Nephron (organoid): Measurements from ENCODE around the gene C3.
A peak's percentile ranks its signal among the peaks of the same experiment; 100 is the strongest.

Source experiments
- H3K27ac Mint-ChIP-seq, 3 experiments: 2 replicates each; pipeline ENCODE4 v1.8.0; 2020; ENCODE audit warnings: mixed read lengths in 3 of 3, mild to moderate bottlenecking in 2 of 3, moderate library complexity in 1 of 3
- H3K27me3 Mint-ChIP-seq: 2 replicates; pipeline ENCODE4 v1.8.0; 2021; ENCODE audit warnings: low read depth, mild to moderate bottlenecking, moderate library complexity, mixed read lengths
- H3K36me3 Mint-ChIP-seq: 2 replicates; pipeline ENCODE4 v1.8.0; 2020; ENCODE audit warnings: low read depth, mixed read lengths
- H3K4me1 Mint-ChIP-seq: 2 replicates; pipeline ENCODE4 v1.8.0; 2020; ENCODE audit warnings: mixed read lengths
- H3K4me3 Mint-ChIP-seq, 3 experiments: 2 replicates each; pipeline ENCODE4 v1.8.0; 2020; ENCODE audit warnings: mild to moderate bottlenecking in 3 of 3, mixed read lengths in 3 of 3, moderate library complexity in 2 of 3
- H3K9me3 Mint-ChIP-seq: 2 replicates; pipeline ENCODE4 v1.8.0; 2020; ENCODE audit warnings: mixed read lengths
- TF ChIP-seq, protein P1 (sequence below), 3 experiments: fragments of 200-600 bp; sonication (generic); IDR thresholded peaks; one replicate each; pipeline ENCODE4 v1.5.0; 2021; ENCODE audit warnings: antibody characterized with exemption in 3 of 3; ENCODE audit not compliant: unreplicated experiment in 3 of 3

Gene C3

DNA sequence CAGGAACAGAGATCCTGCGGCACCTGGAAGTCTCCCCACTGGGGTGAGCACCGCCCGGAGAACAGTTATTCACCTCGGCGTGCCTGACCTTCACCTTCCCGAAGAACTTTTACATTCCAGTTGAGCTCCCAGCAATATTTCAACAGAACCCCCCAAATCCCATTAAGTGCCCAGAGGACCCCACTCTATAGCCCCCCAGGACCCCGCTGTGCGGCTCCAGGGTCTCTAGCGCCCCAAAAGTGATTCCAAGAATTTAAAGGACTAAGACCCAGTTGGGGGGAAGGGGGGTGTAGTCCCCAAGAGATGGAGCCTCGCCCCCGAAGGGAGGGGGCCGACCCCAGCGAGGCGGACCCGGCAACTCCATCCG is 16.4 kb upstream of the C3 start:
- no peaks in the 10 kb centered on the region for H3K9me3 Mint-ChIP-seq
- peak overlapping the region; percentile 98 to 99 (median 99) for H3K4me3 Mint-ChIP-seq
- TF ChIP-seq, protein P1, sequence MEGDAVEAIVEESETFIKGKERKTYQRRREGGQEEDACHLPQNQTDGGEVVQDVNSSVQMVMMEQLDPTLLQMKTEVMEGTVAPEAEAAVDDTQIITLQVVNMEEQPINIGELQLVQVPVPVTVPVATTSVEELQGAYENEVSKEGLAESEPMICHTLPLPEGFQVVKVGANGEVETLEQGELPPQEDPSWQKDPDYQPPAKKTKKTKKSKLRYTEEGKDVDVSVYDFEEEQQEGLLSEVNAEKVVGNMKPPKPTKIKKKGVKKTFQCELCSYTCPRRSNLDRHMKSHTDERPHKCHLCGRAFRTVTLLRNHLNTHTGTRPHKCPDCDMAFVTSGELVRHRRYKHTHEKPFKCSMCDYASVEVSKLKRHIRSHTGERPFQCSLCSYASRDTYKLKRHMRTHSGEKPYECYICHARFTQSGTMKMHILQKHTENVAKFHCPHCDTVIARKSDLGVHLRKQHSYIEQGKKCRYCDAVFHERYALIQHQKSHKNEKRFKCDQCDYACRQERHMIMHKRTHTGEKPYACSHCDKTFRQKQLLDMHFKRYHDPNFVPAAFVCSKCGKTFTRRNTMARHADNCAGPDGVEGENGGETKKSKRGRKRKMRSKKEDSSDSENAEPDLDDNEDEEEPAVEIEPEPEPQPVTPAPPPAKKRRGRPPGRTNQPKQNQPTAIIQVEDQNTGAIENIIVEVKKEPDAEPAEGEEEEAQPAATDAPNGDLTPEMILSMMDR (IDR thresholded peaks at IDR 0.05; ENCODE audit: unreplicated experiment in 3 of 3) = peak in 1 of 3 experiments; percentile 38
- H3K4me1 Mint-ChIP-seq = peaks cover 37% of the 10 kb centered on the region
- no peaks in the 10 kb centered on the region for H3K27me3 Mint-ChIP-seq
- peaks cover 12% of the 10 kb centered on the region for H3K36me3 Mint-ChIP-seq
- H3K27ac Mint-ChIP-seq = peak overlapping the region; percentile 90 to 99 (median 98)

DNA sequence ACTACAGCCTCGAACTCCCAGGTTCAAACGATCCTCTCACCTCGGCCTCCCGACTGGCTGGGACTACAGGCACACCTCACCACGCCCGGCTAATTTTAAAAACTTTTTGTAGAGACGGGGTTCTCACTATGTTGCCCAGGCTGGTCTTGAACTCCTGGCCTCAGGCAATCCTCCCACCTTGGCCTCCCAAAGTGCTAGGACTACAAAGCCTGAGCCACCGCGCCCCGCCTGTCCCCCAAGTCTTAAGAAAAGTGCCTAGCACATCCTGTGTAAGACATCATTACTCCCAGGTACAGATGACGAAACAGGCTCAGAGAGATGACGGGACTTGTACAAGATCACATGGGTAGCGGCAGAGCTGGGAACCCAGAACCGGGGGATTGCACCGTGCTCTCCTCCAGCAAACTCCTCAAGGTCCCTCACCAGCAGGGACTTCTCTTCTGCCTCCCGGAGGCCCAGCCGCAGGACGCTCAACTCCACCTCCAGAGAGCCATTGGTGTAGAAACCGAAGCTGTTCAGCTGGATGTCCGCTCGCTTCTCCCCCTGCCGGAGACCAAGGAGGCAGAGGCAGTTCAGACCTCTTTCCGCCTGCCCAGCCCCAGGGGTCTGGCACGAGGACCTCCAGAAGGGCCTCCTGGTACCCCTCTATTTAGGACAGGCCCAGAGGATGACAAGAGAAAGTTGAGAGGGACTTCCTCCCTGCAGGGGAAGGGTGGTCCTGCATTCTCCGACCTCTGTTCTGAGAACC is 15.9 kb upstream of the C3 start:
- Mint-ChIP-seq H3K9me3 (no peaks in the 10 kb centered on the region), H3K27me3 (no peaks in the 10 kb centered on the region), H3K27ac (peak overlapping the region; percentile 90 to 99 (median 98)), H3K4me1 (peaks cover 35% of the 10 kb centered on the region), H3K4me3 (peak overlapping the region; percentile 98 to 99 (median 99)), H3K36me3 (peaks cover 16% of the 10 kb centered on the region)
- TF ChIP-seq, protein P1 (IDR thresholded peaks at IDR 0.05; ENCODE audit: unreplicated experiment in 3 of 3) = peak; percentile 57 to 68 (median 58)

DNA sequence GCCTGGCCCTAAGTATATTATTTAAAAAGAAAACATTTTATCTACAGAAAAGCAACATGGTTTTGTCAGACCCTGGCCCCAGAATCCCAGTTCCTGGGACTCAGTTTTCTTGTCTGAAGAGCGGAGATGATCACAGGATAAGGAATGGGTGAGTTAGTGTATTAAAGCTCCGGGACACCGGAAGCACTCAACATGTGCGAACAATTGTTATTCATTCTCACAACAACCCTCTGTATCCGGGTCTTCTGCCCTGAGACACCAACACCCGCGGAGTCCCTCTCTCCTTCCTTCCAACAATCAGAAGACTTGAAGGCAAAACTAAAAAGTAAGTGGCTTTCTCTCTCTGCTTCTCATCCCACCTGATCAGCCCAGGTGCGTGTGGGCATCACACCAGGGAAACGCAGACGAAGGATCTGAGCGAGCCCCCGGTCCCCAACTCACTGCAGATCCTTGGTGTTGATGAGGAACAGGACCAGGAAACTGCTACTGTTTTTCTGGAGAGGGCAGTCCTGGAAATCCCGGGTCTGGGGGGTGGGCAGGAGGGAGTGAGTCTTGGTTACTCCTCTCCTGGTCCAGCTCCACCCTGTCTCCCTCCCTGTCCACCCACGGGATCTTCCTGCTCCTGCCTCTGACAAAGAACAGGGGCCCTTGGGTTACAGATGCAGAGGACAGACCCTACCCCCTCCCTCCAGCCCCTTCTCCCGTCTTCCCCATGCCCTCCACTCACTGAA is 14.9 kb upstream of the C3 start:
- Mint-ChIP-seq H3K4me3 (peak overlapping the region; percentile 98 to 99 (median 99)), H3K36me3 (peaks cover 16% of the 10 kb centered on the region), H3K27ac (peak overlapping the region; percentile 90 to 99 (median 98)), H3K4me1 (peaks cover 29% of the 10 kb centered on the region), H3K9me3 (no peaks in the 10 kb centered on the region), H3K27me3 (no peaks in the 10 kb centered on the region)
- TF ChIP-seq, protein P1 (IDR thresholded peaks at IDR 0.05; ENCODE audit: unreplicated experiment in 3 of 3) = no peak

DNA sequence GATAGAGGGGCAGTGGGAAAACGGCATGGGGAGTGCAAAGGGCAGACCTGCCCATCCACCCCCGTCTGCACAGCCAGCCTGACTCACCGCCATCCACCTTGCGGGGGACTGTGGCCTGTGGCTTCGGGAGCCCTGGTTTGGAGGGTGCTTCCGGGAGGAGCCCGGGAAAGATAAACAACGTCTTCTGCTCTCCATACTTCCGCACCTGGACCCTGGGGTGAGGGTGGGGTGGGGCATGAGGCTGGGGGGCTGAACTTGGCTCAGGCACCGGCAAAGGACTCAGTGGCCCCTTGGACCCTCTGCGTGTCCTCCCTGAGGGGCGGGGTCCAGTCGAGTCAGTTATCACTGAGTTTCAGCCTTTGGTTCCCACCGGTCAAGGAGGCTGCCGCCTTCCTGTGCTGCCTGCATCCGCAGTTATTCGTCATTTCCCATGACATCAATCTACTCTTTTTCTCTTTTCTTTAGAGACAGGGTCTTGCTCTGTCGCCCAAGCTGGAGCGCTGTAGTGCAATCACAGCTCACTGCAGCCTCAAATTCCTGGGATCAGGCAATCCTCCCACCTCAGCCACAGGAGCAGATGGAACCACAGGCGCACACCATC is 13.7 kb upstream of the C3 start:
- H3K4me1 Mint-ChIP-seq = peaks cover 26% of the 10 kb centered on the region
- peaks cover 16% of the 10 kb centered on the region for H3K36me3 Mint-ChIP-seq
- peak overlapping the region in 2 of 3 experiments; percentile 40 to 57 for H3K27ac Mint-ChIP-seq
- no peaks in the 10 kb centered on the region for H3K27me3 Mint-ChIP-seq
- peak overlapping the region in 2 of 3 experiments; percentile 37 to 61 for H3K4me3 Mint-ChIP-seq
- H3K9me3 Mint-ChIP-seq = no peaks in the 10 kb centered on the region
- TF ChIP-seq, protein P1 (IDR thresholded peaks at IDR 0.05; ENCODE audit: unreplicated experiment in 3 of 3) = no peak

DNA sequence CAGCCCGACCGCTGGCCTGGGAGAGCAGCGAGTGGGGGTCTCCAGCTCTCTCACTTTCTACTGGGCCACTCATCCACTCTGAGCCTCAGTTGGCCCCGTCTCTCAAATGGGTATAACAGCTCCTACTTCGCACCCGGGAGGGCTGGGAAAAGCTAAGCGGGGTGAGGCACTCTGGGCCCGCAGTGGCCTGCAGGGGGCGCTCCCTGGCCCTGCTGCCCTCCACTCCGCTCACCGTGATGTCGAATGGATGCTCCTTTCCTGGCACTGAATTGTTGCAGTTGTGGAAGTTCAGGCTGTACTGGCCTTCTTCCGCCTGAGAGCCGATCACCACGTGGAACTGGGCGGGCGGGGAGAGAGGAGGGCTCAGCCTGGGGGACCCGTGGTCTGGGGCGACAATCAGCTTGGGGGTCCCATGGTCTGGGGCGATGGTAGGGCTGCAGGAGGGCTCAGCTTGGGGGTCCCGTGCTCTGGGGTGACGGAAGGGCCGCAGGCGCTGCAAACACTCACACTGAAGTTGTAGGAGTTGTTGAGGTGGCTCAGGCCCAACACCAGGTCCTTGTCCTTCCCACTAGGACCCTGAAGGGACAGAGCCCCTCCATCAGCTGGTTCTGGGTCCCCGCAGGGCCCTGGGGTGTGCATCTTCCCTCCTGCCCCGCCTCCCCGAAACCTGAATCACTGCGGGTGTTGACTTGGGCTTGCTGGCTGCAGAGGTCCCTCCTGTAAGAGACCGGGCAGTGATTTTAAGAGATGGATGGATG is 13.1 kb upstream of the C3 start:
- peaks cover 16% of the 10 kb centered on the region for H3K36me3 Mint-ChIP-seq
- peak overlapping the region in 1 of 3 experiments; percentile 57 for H3K27ac Mint-ChIP-seq
- peaks cover 19% of the 10 kb centered on the region for H3K4me1 Mint-ChIP-seq
- no peak overlapping the region for H3K4me3 Mint-ChIP-seq
- no peaks in the 10 kb centered on the region for H3K27me3 Mint-ChIP-seq
- TF ChIP-seq, protein P1 (IDR thresholded peaks at IDR 0.05; ENCODE audit: unreplicated experiment in 3 of 3) = no peak
- H3K9me3 Mint-ChIP-seq = no peaks in the 10 kb centered on the region
